Brain microvascular endothelial cell (primary cell): ENCODE data around the gene SLC9C2.
"Not testable (repeated sequence)": the region's sequence is repeated elsewhere in the genome, so short reads cannot be mapped to it uniquely, and the experiment has no call there.

Source experiments
- DNase-seq: peaks from one replicate; pipeline ENCODE4 v3.0.0-alpha.2; 2020
- H3K27ac ChIP-seq: fragments of 250-450 bp; sonication (Bioruptor Pico); 2 replicates; pipeline ENCODE4 v1.5.1; 2020; ENCODE audit warnings: mild to moderate bottlenecking, moderate library complexity
- H3K27me3 ChIP-seq: fragments of 250-450 bp; sonication (Bioruptor Pico); replicated peaks from 2 replicates; pipeline ENCODE4 v1.5.1; 2020; ENCODE audit warnings: mild to moderate bottlenecking
- H3K36me3 ChIP-seq: fragments of 250-450 bp; sonication (Bioruptor Pico); replicated peaks from 2 replicates; pipeline ENCODE4 v1.5.1; 2020; ENCODE audit warnings: mild to moderate bottlenecking
- H3K4me3 ChIP-seq: 2 replicates; pipeline ENCODE4 v1.5.1; 2011; ENCODE audit warnings: low read depth, mild to moderate bottlenecking, control low read depth, low read length, moderate library complexity
- CTCF ChIP-seq: IDR thresholded peaks from 2 replicates; pipeline ENCODE4 v1.5.1; 2011; ENCODE audit warnings: low read depth, mild to moderate bottlenecking, moderate library complexity, low read length, control low read depth, inconsistent platforms; ENCODE audit errors: missing control alignments
- in situ Hi-C: cut with HindIII; loops from 2 replicates; pipeline ENCODE4 v1.10.0; 2017; ENCODE audit warnings: low sequenced_read_pairs, low pct_ligation_motif_present

SLC9C2 gene

GRCh38 chr1:173502104-173502503, 100.8 kb downstream of the SLC9C2 start:
- Histone ChIP-seq H3K4me3 (no peak overlapping the region), H3K27me3 (no peaks in the 10 kb centered on the region), H3K36me3 (no peaks in the 10 kb centered on the region), H3K27ac (no peak overlapping the region)
- no peak for TF ChIP-seq CTCF
- in situ Hi-C loops: no loop called here
- DNase-seq: no peak

GRCh38 chr1:173499729-173500128, 103.1 kb downstream of the SLC9C2 start:
- no peak for DNase-seq
- H3K4me3 ChIP-seq: no peak overlapping the region
- H3K27me3 ChIP-seq: no peaks in the 10 kb centered on the region
- no peak overlapping the region for H3K27ac ChIP-seq
- TF ChIP-seq CTCF: no peak
- no peaks in the 10 kb centered on the region for H3K36me3 ChIP-seq
- in situ Hi-C loops: no loop called here

- no peaks in the 10 kb centered on the region for H3K27me3 ChIP-seq
- no peak for DNase-seq
- in situ Hi-C loops: no loop called here
- no peak for TF ChIP-seq CTCF
- no peaks in the 10 kb centered on the region for H3K36me3 ChIP-seq
- H3K27ac ChIP-seq: no peak overlapping the region
- H3K4me3 ChIP-seq: no peak overlapping the region
Measured at GRCh38 chr1:173496757-173497320, 106.0 kb downstream of the SLC9C2 start.

- in situ Hi-C loops: no loop called here
- H3K36me3 ChIP-seq: no peaks in the 10 kb centered on the region
- no peak overlapping the region for H3K4me3 ChIP-seq
- H3K27me3 ChIP-seq: no peaks in the 10 kb centered on the region
- TF ChIP-seq CTCF: no peak
- no peak for DNase-seq
- H3K27ac ChIP-seq: no peak overlapping the region
Measured at GRCh38 chr1:173495609-173496267, 107.1 kb downstream of the SLC9C2 start.

- H3K27ac ChIP-seq, DNase-seq, H3K36me3 ChIP-seq, H3K27me3 ChIP-seq, H3K4me3 ChIP-seq, in situ Hi-C loops: not testable (repeated sequence)
Measured at GRCh38 chr1:173493125-173493524, 109.7 kb downstream of the SLC9C2 start.

GRCh38 chr1:173491508-173491907, 111.4 kb downstream of the SLC9C2 start:
- Histone ChIP-seq H3K4me3 (no peak overlapping the region), H3K27ac (no peak overlapping the region), H3K36me3 (peaks cover 25% of the 10 kb centered on the region), H3K27me3 (no peaks in the 10 kb centered on the region)
- in situ Hi-C loops: no loop called here
- no peak for DNase-seq
- TF ChIP-seq CTCF: no peak
